T-helper 2 cell (primary cell): ENCODE data around the gene DUSP15.
"Not testable (repeated sequence)": the region's sequence is repeated elsewhere in the genome, so short reads cannot be mapped to it uniquely, and the experiment has no call there.

Experiments used
- DNase-seq, 5 experiments: peaks; one replicate each; pipeline versions ENCODE4 v3.0.0 to v3.0.0-alpha.2; 2012 to 2022

Gene DUSP15

GRCh38 chr20:31819083-31819784 is 51.1 kb downstream of the DUSP15 start, which contains the start of gene MYLK2:
MYLK2 (plus strand) TSS chr20:31819356; CDS start chr20:31819581, 225 bp downstream.
- no peak for DNase-seq

DNA sequence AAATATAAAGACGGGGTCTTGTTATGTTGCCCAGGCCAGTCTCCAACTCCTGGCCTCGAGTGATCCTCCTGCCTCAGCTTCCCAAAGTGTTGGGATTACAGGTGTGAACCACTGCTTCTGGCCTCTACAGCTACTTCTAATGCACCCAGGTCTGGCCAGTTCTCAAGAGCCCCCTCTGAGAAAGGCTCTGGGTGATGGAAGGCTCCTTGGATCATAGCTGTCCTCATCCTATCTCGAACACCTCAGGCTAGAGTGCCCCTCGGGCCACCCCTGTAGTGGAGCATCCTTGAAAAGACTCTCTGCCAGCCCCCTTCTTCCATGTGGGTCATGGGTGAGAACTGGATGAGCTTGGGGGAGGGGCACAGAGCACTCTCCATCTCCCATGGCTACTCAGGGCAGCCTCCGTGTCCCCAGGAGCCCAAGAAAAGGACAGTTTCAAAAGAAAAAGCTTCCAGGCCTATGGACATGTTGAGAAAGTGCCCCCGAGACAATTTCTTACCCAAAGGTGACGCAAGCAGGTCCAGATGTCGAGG is 51.9 kb downstream of the DUSP15 start:
- DNase-seq = no peak

GRCh38 chr20:31817461-31817860 is 52.9 kb downstream of the DUSP15 start:
- DNase-seq = no peak

GRCh38 chr20:31816221-31816620 is 54.1 kb downstream of the DUSP15 start:
- DNase-seq = no peak

GRCh38 chr20:31815408-31816188 is 54.7 kb downstream of the DUSP15 start:
- DNase-seq = no peak

GRCh38 chr20:31814142-31814541 is 56.2 kb downstream of the DUSP15 start:
- not testable (repeated sequence) for DNase-seq

DNA sequence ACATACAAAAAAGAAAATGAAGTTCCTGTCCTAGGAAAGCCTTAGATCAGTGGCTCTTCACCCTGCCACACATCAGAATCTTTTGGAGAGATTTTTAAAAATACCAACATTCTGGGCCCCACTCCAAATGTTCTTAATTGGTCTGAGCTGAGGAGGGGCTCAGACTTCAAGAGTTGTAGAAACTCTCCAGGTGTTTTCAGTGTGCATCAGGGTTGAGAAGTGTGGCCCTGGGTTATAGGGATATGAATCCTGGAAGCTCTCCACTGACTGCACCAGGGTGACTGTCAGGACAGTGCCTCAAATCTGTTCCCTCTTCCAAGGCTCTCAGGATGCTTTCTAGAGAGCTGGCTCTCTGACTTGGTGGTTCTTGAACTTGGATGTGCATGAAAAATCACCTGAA is 56.7 kb downstream of the DUSP15 start:
- DNase-seq = no peak

- DNase-seq = no peak
Measured at GRCh38 chr20:31811796-31812728, 58.3 kb downstream of the DUSP15 start.

DNA sequence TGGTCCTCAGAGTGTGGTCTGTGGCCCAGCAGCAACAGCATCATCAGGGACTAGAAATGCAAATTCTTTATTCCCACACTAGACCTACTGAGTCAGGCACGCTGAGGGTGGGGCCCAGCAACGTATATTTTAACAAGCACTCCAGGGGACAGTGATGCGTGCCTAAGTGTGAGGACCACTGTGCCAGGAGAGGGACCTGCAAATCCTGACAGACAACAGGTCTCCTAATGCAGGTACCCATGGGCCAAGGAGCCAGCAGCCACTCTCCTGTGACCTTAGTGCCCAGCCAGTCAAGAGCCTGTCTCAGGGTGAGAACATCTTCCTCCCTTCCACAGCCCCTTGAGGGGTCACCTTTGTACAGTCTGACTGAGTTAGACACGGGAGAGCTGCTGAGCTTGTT is 59.1 kb downstream of the DUSP15 start:
- DNase-seq = no peak
